H1 (cell line): Measurements from ENCODE around the gene CEL. TPM values are rescaled to one million over a fixed set of nuclear protein-coding genes. Genes with fewer than 3 reads are reported as not detected.

ENCODE experiments used
- CTCF ChIA-PET: fragments of 300-600 bp; sonication (Branson Sonifier 250); formaldehyde crosslinking; loops from one replicate; lab custom pipeline; 2021; ENCODE audit not compliant: partially characterized antibody; lab: Charles Lee
- POLR2A ChIA-PET: fragments of 300-600 bp; sonication (Branson Sonifier 250); formaldehyde crosslinking; loops from one replicate; lab custom pipeline; 2021; ENCODE audit warnings: inconsistent platforms; ENCODE audit not compliant: partially characterized antibody; lab: Charles Lee
- DNase-seq, 2 experiments: peaks; one replicate each; pipeline versions ENCODE4 v3.0.0 to v3.0.0-alpha.2; 2010 to 2022; ENCODE audit warnings: low spot score in 2 of 2, low read depth in 1 of 2, mixed read lengths in 1 of 2
- FAIRE-seq: peaks from 2 replicates; lab custom pipeline; 2011; peaks lifted over from hg19 to GRCh38; lab: Jason Lieb, UNC
- H2AFZ ChIP-seq: 2 replicates; pipeline ENCODE4 v1.8.1; 2012; ENCODE audit warnings: low read length, inconsistent platforms
- H2AK5ac ChIP-seq: 2 replicates; pipeline ENCODE4 v1.6.1; 2013; ENCODE audit warnings: low read depth, low read length
- H2BK120ac ChIP-seq: replicated peaks from 2 replicates; pipeline ENCODE3; 2013; ENCODE audit warnings: low read depth, low read length, inconsistent platforms
- H2BK12ac ChIP-seq: 2 replicates; pipeline ENCODE4 v1.6.1; 2013; ENCODE audit warnings: low read depth, low read length
- H2BK15ac ChIP-seq: 2 replicates; pipeline ENCODE4 v1.6.1; 2013; ENCODE audit warnings: low read length
- H2BK20ac ChIP-seq: 2 replicates; pipeline ENCODE4 v1.6.1; 2013; ENCODE audit warnings: low read length
- H2BK5ac ChIP-seq: 2 replicates; pipeline ENCODE4 v1.6.1; 2013; ENCODE audit warnings: low read depth, low read length
- H3K14ac ChIP-seq: 2 replicates; pipeline ENCODE4 v1.6.1; 2013; ENCODE audit warnings: inconsistent platforms; ENCODE audit not compliant: insufficient read length
- H3K18ac ChIP-seq: 2 replicates; pipeline ENCODE4 v1.6.1; 2013; ENCODE audit warnings: low read length; ENCODE audit errors: extremely low read depth
- H3K23ac ChIP-seq: 2 replicates; pipeline ENCODE4 v1.6.1; 2013; ENCODE audit warnings: inconsistent platforms; ENCODE audit not compliant: insufficient read length
- H3K23me2 ChIP-seq: 2 replicates; pipeline ENCODE4 v1.6.1; 2013; ENCODE audit warnings: low read depth, low read length
- H3K27ac ChIP-seq: 2 replicates; pipeline ENCODE4 v1.6.1; 2011; ENCODE audit warnings: low read depth, low read length, inconsistent platforms
- H3K27me3 ChIP-seq, 4 experiments: replicated peaks in 1 of 4; 1 replicate in 1 of 4; 2 replicates in 3 of 4; pipeline versions ENCODE4 v1.6.1 to v1.8.1; 2011 to 2013; ENCODE audit warnings: low read length in 3 of 4, mild to moderate bottlenecking in 3 of 4, inconsistent platforms in 2 of 4, mixed read lengths in 2 of 4, moderate library complexity in 1 of 4; ENCODE audit not compliant: control insufficient read depth in 3 of 4, insufficient read depth in 3 of 4; ENCODE audit errors: extremely low read depth in 1 of 4
- H3K36me3 ChIP-seq, 4 experiments: 2 replicates each; pipeline versions ENCODE4 v1.6.1 to v1.8.1; 2011 to 2013; ENCODE audit warnings: mild to moderate bottlenecking in 4 of 4, low read length in 3 of 4, moderate library complexity in 2 of 4, control low read depth in 1 of 4, inconsistent platforms in 1 of 4; ENCODE audit not compliant: insufficient read depth in 4 of 4, control insufficient read depth in 2 of 4
- H3K4ac ChIP-seq: replicated peaks from 2 replicates; pipeline ENCODE3; 2013; ENCODE audit warnings: low read length, low read depth, mixed read lengths, inconsistent platforms; ENCODE audit not compliant: insufficient read length
- H3K4me1 ChIP-seq, 4 experiments: replicated peaks in 1 of 4; 1 replicate in 1 of 4; 2 replicates in 3 of 4; pipeline versions ENCODE4 v1.6.1 to v1.8.1; 2011 to 2013; ENCODE audit warnings: low read length in 3 of 4, inconsistent platforms in 2 of 4, mixed read lengths in 1 of 4; ENCODE audit not compliant: insufficient read depth in 4 of 4, control insufficient read depth in 3 of 4
- H3K4me2 ChIP-seq, 2 experiments: 2 replicates each; pipeline versions ENCODE4 v1.6.1 to v1.8.1; 2011 to 2013; ENCODE audit warnings: low read depth in 2 of 2, low read length in 2 of 2, control low read depth in 1 of 2, inconsistent platforms in 1 of 2, mild to moderate bottlenecking in 1 of 2; ENCODE audit not compliant: insufficient read depth in 1 of 2
- H3K4me3 ChIP-seq, 4 experiments: fragments of 200-600, 300-600 bp in 1 of 4; sonication (generic), shearing (Covaris generic), sonication (Bioruptor Twin) in 1 of 4; 2 replicates each; pipeline versions ENCODE4 v1.5.1 to v1.8.1; 2011 to 2016; ENCODE audit warnings: low read length in 4 of 4, low read depth in 3 of 4, control low read depth in 2 of 4, inconsistent platforms in 2 of 4, mild to moderate bottlenecking in 2 of 4, mixed read lengths in 1 of 4, moderate library complexity in 1 of 4; ENCODE audit not compliant: insufficient read depth in 2 of 4; ENCODE audit errors: extremely low read depth in 1 of 4
- H3K56ac ChIP-seq: replicated peaks from 2 replicates; pipeline ENCODE3; 2013; ENCODE audit warnings: low read depth, mild to moderate bottlenecking, mixed read lengths, low read length, inconsistent platforms; ENCODE audit not compliant: insufficient read length
- H3K79me1 ChIP-seq: 2 replicates; pipeline ENCODE4 v1.6.1; 2013; ENCODE audit warnings: low read depth, low read length, control low read depth
- H3K79me2 ChIP-seq, 2 experiments: 2 replicates each; pipeline versions ENCODE4 v1.6.1 to v1.8.1; 2012 to 2013; ENCODE audit warnings: low read length in 2 of 2, mild to moderate bottlenecking in 2 of 2, inconsistent platforms in 1 of 2; ENCODE audit not compliant: insufficient read depth in 2 of 2, control insufficient read depth in 1 of 2
- H3K9ac ChIP-seq, 4 experiments: replicated peaks in 1 of 4; 1 replicate in 1 of 4; 2 replicates in 3 of 4; pipeline versions ENCODE4 v1.6.1 to v1.8.1; 2011 to 2013; ENCODE audit warnings: low read depth in 3 of 4, low read length in 3 of 4, control low read depth in 2 of 4, mild to moderate bottlenecking in 2 of 4, moderate library complexity in 2 of 4, inconsistent platforms in 1 of 4; ENCODE audit errors: extremely low read depth in 1 of 4
- H3K9me3 ChIP-seq, 2 experiments: 2 replicates each; pipeline versions ENCODE4 v1.6.1 to v1.8.1; 2012 to 2013; ENCODE audit warnings: mild to moderate bottlenecking in 2 of 2, moderate library complexity in 2 of 2, control low read depth in 1 of 2, inconsistent platforms in 1 of 2, low read depth in 1 of 2, low read length in 1 of 2, mixed read lengths in 1 of 2; ENCODE audit not compliant: insufficient read depth in 2 of 2
- H4K20me1 ChIP-seq, 2 experiments: replicated peaks in 1 of 2; 2 replicates each; pipeline versions ENCODE3 to v1.8.1; 2011 to 2013; ENCODE audit warnings: inconsistent platforms in 2 of 2, low read length in 2 of 2, mild to moderate bottlenecking in 1 of 2; ENCODE audit not compliant: insufficient read depth in 2 of 2, control insufficient read depth in 1 of 2
- H4K5ac ChIP-seq: 2 replicates; pipeline ENCODE4 v1.6.1; 2013; ENCODE audit warnings: low read length, low read depth, mixed read lengths, inconsistent platforms; ENCODE audit not compliant: insufficient read length
- H4K8ac ChIP-seq: 2 replicates; pipeline ENCODE4 v1.8.0; 2013; ENCODE audit warnings: mild to moderate bottlenecking, moderate library complexity, low read length, inconsistent platforms; ENCODE audit not compliant: insufficient read depth; ENCODE audit errors: extremely low read depth
- H4K91ac ChIP-seq: replicated peaks from 2 replicates; pipeline ENCODE3; 2013; ENCODE audit warnings: low read length, mixed read lengths, inconsistent platforms; ENCODE audit not compliant: insufficient read length
- EP300 ChIP-seq, 2 experiments: IDR thresholded peaks; 1 replicate in 1 of 2; 2 replicates in 1 of 2; pipeline ENCODE4 v1.6.1; 2011 to 2012; ENCODE audit warnings: low read depth in 2 of 2, low read length in 2 of 2, mild to moderate bottlenecking in 2 of 2, borderline replicate concordance in 1 of 2, inconsistent platforms in 1 of 2, moderate library complexity in 1 of 2
- GTF2F1 ChIP-seq: IDR thresholded peaks from 2 replicates; pipeline ENCODE4 v1.6.1; 2012; ENCODE audit warnings: low read depth, low read length, improper control_type of control experiment, borderline replicate concordance
- HDAC2 ChIP-seq, 2 experiments: fragments of 300-600 bp in 1 of 2; sonication (generic) in 1 of 2; IDR thresholded peaks; 2 replicates each; pipeline ENCODE4 v1.6.1; 2011 to 2012; ENCODE audit warnings: low read depth in 2 of 2, low read length in 2 of 2, mild to moderate bottlenecking in 2 of 2, moderate library complexity in 2 of 2, borderline replicate concordance in 1 of 2, inconsistent platforms in 1 of 2
- JUND ChIP-seq: IDR thresholded peaks from 2 replicates; pipeline ENCODE4 v1.6.1; 2011; ENCODE audit warnings: mild to moderate bottlenecking, improper control_type of control experiment, low read length
- KDM5A ChIP-seq: fragments of 200-600 bp; IDR thresholded peaks from 2 replicates; pipeline ENCODE4 v1.7.1; 2012; ENCODE audit warnings: mild to moderate bottlenecking, low read length, inconsistent platforms, mixed read lengths
- RAD21 ChIP-seq, 2 experiments: IDR thresholded peaks in 1 of 2; conservative IDR thresholded peaks in 1 of 2; 2 replicates each; pipeline ENCODE4 v1.6.1; 2011; ENCODE audit warnings: low read depth in 2 of 2, low read length in 2 of 2, improper control_type of control experiment in 1 of 2, inconsistent platforms in 1 of 2, mild to moderate bottlenecking in 1 of 2, moderate library complexity in 1 of 2
- SP2 ChIP-seq: IDR thresholded peaks from 2 replicates; pipeline ENCODE4 v1.6.1; 2012; ENCODE audit warnings: mild to moderate bottlenecking, low read length, inconsistent platforms
- TEAD4 ChIP-seq: IDR thresholded peaks from 2 replicates; pipeline ENCODE4 v1.6.1; 2012; ENCODE audit warnings: low read depth, low read length, inconsistent platforms, mixed read lengths
- WGBS, 2 experiments: shearing (Covaris generic) in 1 of 2; methylation state at CpG; one replicate each; pipeline versions ENCODE4 v1.1.6 to v1.1.7; 2013 to 2015; ENCODE audit warnings: low lambda C conversion rate in 2 of 2, mixed read lengths in 2 of 2, inconsistent platforms in 1 of 2, low coverage in 1 of 2, missing lambda C conversion rate in 1 of 2; ENCODE audit not compliant: insufficient replicate concordance in 2 of 2, insufficient coverage in 1 of 2, insufficient read length in 1 of 2; ENCODE audit errors: extremely low coverage in 1 of 2, missing lambda C conversion rate in 1 of 2; 5-methylcytosine and 5-hydroxymethylcytosine counted together
- polyA plus RNA-seq, 7 experiments: library from polyadenylated mRNA; depleted of rRNA in 3 of 7; stranded (reverse) in 5 of 7; unstranded in 2 of 7; fragments of >200 nt in 5 of 7; fragments of 200-250 nt in 2 of 7; gene quantifications; 1 replicate in 5 of 7; 2 replicates in 1 of 7; 4 replicates in 1 of 7; pipeline versions ENCODE4 v1.2.1 to v1.2.3, GENCODE V29; 2011 to 2013; ENCODE audit warnings: missing spikeins in 2 of 7, mixed read lengths in 2 of 7
- total RNA-seq: library from RNA; stranded (reverse); fragmentation: NEBNext Ultra II Directional; extraction: Animal tissue kit (Norgen Biotek cat#: 25700); gene quantifications from 2 replicates; pipeline ENCODE4 v1.2.1, GENCODE V29; 2021
- TF ChIP-seq, protein P1 (sequence below): IDR thresholded peaks from 2 replicates; pipeline ENCODE4 v1.6.1; 2011; ENCODE audit warnings: low read length, improper control_type of control experiment

Gene CEL
- total and polyA plus RNA-seq, 2 of the 8 experiments (the other 6 are each of a cell fraction or from before 2014, with no cell fraction given): 1.8 to 3.4 TPM

DNA sequence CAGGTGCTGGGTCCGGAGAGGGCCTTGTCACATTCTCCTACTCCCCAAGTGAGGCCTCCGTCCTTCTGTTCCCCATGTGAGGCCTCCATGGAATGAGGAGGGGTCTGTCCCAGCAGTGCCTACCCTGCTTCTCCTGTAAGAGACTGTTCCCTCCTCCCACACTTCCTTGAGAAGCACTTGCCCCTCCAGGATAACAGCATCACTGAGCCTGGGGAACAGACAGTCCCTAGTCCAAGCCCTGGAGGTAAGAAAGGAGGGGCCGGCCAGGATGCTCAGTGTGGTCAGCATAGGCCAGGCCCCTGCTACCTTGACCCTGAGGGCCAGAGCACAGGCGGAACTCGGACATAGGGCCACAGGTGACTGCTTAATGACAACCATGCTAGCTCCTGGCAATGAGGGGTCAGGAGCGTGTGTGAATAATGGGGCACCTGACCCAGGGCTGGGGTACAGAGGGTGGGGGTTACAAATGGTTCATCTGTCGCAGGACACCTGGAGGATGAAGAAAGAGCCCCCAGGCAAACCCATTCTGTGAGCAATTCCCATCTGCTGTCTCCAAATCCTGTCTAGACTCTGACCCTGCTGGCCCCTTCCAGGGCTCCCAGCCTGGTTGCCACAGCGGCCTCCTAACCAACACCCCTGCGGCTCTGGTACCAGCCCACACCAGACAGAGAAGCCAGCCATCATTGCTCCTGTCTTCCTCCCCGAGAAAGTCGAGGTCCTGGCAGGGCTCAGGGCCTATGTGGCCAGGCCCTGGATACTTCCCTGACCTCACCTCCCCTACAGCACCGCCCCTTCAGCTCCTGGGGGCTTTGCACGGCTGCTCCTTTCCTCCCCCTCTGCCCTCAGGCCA, 39.0 kb downstream of the CEL start:
- H2AK5ac ChIP-seq: no peak overlapping the region
- peaks cover 2 to 9% of the 10 kb centered on the region in 2 experiments for H4K20me1 ChIP-seq
- no peak overlapping the region for H3K4me3 ChIP-seq
- no peaks in the 10 kb centered on the region for H3K23me2 ChIP-seq
- no peak overlapping the region for H4K5ac ChIP-seq
- CTCF ChIA-PET: interaction anchor here (1.5 to 19.3 kb wide), 5 partner anchors 11 to 53 kb away, joined by 4 to 337 read pairs (median 16); no protein-coding TSS in a partner anchor
- POLR2A ChIA-PET: interaction anchor here (0.9 to 1.8 kb wide), 2 partner anchors 43 to 47 kb away, joined by 4 to 7 read pairs; no protein-coding TSS in a partner anchor
- H2BK120ac ChIP-seq: no peak overlapping the region
- no peak overlapping the region for H2BK5ac ChIP-seq
- H3K27ac ChIP-seq: no peak overlapping the region
- no peaks in the 10 kb centered on the region for H3K79me2 ChIP-seq
- no peak overlapping the region for H4K91ac ChIP-seq
- no peak overlapping the region for H4K8ac ChIP-seq
- H3K56ac ChIP-seq: no peak overlapping the region
- H3K23ac ChIP-seq: no peak overlapping the region
- no peak overlapping the region for H2BK12ac ChIP-seq
- WGBS, 2 experiments: 93% methylated on average over 13 of the region's 13 CpGs; no CpG with 5 or more reads in 1 of the 2 experiments
- H3K9me3 ChIP-seq: peaks cover 11 to 13% of the 10 kb centered on the region in 2 experiments; a peak in 3 of 4 replicates
- H2AFZ ChIP-seq: no peak overlapping the region
- H2BK15ac ChIP-seq: no peak overlapping the region
- H3K14ac ChIP-seq: no peak overlapping the region
- no peak overlapping the region for H3K9ac ChIP-seq
- H3K18ac ChIP-seq: no peak overlapping the region
- DNase-seq (no peak), FAIRE-seq (no peak)
- H3K4ac ChIP-seq: no peak overlapping the region
- H2BK20ac ChIP-seq: no peak overlapping the region
- H3K36me3 ChIP-seq: peaks cover 0 to 29% (median 8%) of the 10 kb centered on the region in 4 experiments; a peak in 6 of 8 replicates
- H3K4me1 ChIP-seq: peaks cover 0 to 3% (median 1%) of the 10 kb centered on the region in 4 experiments; a peak in 2 of 7 replicates
- no peak overlapping the region for H3K4me2 ChIP-seq
- H3K27me3 ChIP-seq: no peaks in the 10 kb centered on the region
- H3K79me1 ChIP-seq: no peaks in the 10 kb centered on the region
- no peak for TF ChIP-seq KDM5A
- no peak for TF ChIP-seq JUND
- TF ChIP-seq, protein P1, sequence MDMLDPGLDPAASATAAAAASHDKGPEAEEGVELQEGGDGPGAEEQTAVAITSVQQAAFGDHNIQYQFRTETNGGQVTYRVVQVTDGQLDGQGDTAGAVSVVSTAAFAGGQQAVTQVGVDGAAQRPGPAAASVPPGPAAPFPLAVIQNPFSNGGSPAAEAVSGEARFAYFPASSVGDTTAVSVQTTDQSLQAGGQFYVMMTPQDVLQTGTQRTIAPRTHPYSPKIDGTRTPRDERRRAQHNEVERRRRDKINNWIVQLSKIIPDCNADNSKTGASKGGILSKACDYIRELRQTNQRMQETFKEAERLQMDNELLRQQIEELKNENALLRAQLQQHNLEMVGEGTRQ: no peak
- TF ChIP-seq GTF2F1: no peak
- no peak for TF ChIP-seq HDAC2 (IDR thresholded peaks at IDR 0.05; ENCODE audit: borderline replicate concordance in 1 of 2, low read depth in 2 of 2, low read length in 2 of 2)
- TF ChIP-seq RAD21 (IDR thresholded peaks at IDR 0.05 in 1 of 2, conservative IDR thresholded peaks at IDR 0.05 in 1 of 2; ENCODE audit: low read depth in 2 of 2, low read length in 2 of 2): no peak
- TF ChIP-seq EP300 (IDR thresholded peaks at IDR 0.05; ENCODE audit: borderline replicate concordance in 1 of 2, low read depth in 2 of 2, low read length in 2 of 2): no peak
- TF ChIP-seq TEAD4: no peak
- TF ChIP-seq SP2: no peak
